ENCODE results near the gene IFRD2.
"Not testable (repeated sequence)": the region's sequence is repeated elsewhere in the genome, so short reads cannot be mapped to it uniquely, and the experiment has no call there.

Gene IFRD2

GRCh38 chr3:50264383-50264963 lies 27.8 kb downstream of the IFRD2 start:
- no peak for DNase-seq

GRCh38 chr3:50263478-50264382 lies 28.5 kb downstream of the IFRD2 start:
- DNase-seq: no peak

GRCh38 chr3:50262778-50263177 lies 29.5 kb downstream of the IFRD2 start:
- DNase-seq: no peak

GRCh38 chr3:50262200-50262599 lies 30.0 kb downstream of the IFRD2 start:
- not testable (repeated sequence) for DNase-seq

- no peak for DNase-seq
Measured at GRCh38 chr3:50261505-50261904, 30.7 kb downstream of the IFRD2 start.

GRCh38 chr3:50260942-50261441 lies 31.2 kb downstream of the IFRD2 start:
- DNase-seq: no peak

GRCh38 chr3:50260027-50260941 lies 31.9 kb downstream of the IFRD2 start:
- DNase-seq: no peak

- no peak for DNase-seq
Measured at GRCh38 chr3:50259432-50260026, 32.7 kb downstream of the IFRD2 start.

- no peak for DNase-seq
Measured at GRCh38 chr3:50258979-50259378, 33.2 kb downstream of the IFRD2 start.

GRCh38 chr3:50258029-50258680 lies 34.1 kb downstream of the IFRD2 start:
- DNase-seq: no peak

- DNase-seq: no peak
Measured at GRCh38 chr3:50256978-50257890, 35.0 kb downstream of the IFRD2 start.

- DNase-seq: no peak
Measured at GRCh38 chr3:50255251-50255615, 37.0 kb downstream of the IFRD2 start.

GRCh38 chr3:50254577-50255250 lies 37.5 kb downstream of the IFRD2 start:
- DNase-seq: no peak

GRCh38 chr3:50251220-50251619 lies 41.0 kb downstream of the IFRD2 start:
- no peak for DNase-seq

- no peak for DNase-seq
Measured at GRCh38 chr3:50250514-50250913, 41.7 kb downstream of the IFRD2 start.

- DNase-seq: no peak
Measured at GRCh38 chr3:50249457-50249856, 42.8 kb downstream of the IFRD2 start.

- DNase-seq: no peak
Measured at GRCh38 chr3:50248387-50248786, 43.8 kb downstream of the IFRD2 start.

- no peak for DNase-seq
Measured at GRCh38 chr3:50246517-50246954, 45.7 kb downstream of the IFRD2 start.

- no peak for DNase-seq
Measured at GRCh38 chr3:50245831-50246516, 46.3 kb downstream of the IFRD2 start.

GRCh38 chr3:50245251-50245745 lies 46.9 kb downstream of the IFRD2 start:
- DNase-seq: no peak

Measured in NCI-H187 treated with DMSO at 0.1 percent for 48 hours (cell line).